Ishikawa (cell line): ENCODE data around the gene PELI2.

Experiments used
- CREB1 ChIP-seq: IDR thresholded peaks from 2 replicates; pipeline ENCODE4 v1.6.1; 2012; ENCODE audit warnings: low read depth
- EP300 ChIP-seq: IDR thresholded peaks from 2 replicates; pipeline ENCODE4 v1.6.1; 2012; ENCODE audit warnings: borderline replicate concordance
- REST ChIP-seq: IDR thresholded peaks from 2 replicates; pipeline ENCODE4 v1.6.1; 2012; ENCODE audit warnings: low read depth, mild to moderate bottlenecking
- ZBTB7A ChIP-seq: IDR thresholded peaks from 2 replicates; pipeline ENCODE4 v1.6.1; 2012; ENCODE audit warnings: low read depth

- TF ChIP-seq CREB1 (no peak), ZBTB7A (no peak), EP300 (no peak), REST (no peak)
Measured at GRCh38 chr14:56244138-56244789, 126.1 kb downstream of the PELI2 start.
